Stomach (tissue), 9 donors: ENCODE data around the gene CCBE1. TPM values are rescaled to one million over a fixed set of nuclear protein-coding genes. Genes with fewer than 3 reads are reported as not detected.

Experiments used
- DNase-seq, 2 donors: peaks; one replicate each; pipeline versions ENCODE4 v3.0.0 to v3.0.0-alpha.2; 2013 to 2019
- H3K27ac ChIP-seq, 5 donors: fragments of 200-600 bp in 4 of 5; sonication (generic) in 4 of 5; one replicate each; pipeline ENCODE4 v1.5.1; 2013 to 2019; ENCODE audit warnings: mild to moderate bottlenecking in 1 of 5, moderate library complexity in 1 of 5
- H3K27me3 ChIP-seq, 3 donors: fragments of 200-600 bp; sonication (generic); one replicate each; pipeline ENCODE4 v1.5.1; 2017 to 2019; ENCODE audit warnings: mixed run types in 1 of 3
- H3K36me3 ChIP-seq, 4 donors: fragments of 200-600 bp; sonication (generic); 1 replicate in 3 of 4; 2 replicates in 1 of 4; pipeline ENCODE4 v1.5.1; 2016 to 2019
- H3K4me1 ChIP-seq, 4 donors: fragments of 200-600 bp; sonication (generic); one replicate each; pipeline ENCODE4 v1.5.1; 2016 to 2019
- H3K4me3 ChIP-seq, 4 donors: fragments of 200-600 bp; sonication (generic) in 3 of 4; one replicate each; pipeline ENCODE4 v1.5.1; 2016 to 2019; ENCODE audit warnings: mild to moderate bottlenecking in 1 of 4
- H3K9me3 ChIP-seq, 4 donors: fragments of 200-600 bp; sonication (generic); one replicate each; pipeline ENCODE4 v1.5.1; 2016 to 2019
- CTCF ChIP-seq, 7 experiments: fragments of 450-650 bp in 4 of 7; fragments of 200-600 bp in 3 of 7; sonication (generic) in 3 of 7; IDR thresholded peaks; one replicate each; pipeline ENCODE4 v1.5.1; 2016 to 2019; ENCODE audit warnings: antibody characterized with exemption in 7 of 7, control low read depth in 2 of 7, mild to moderate bottlenecking in 1 of 7
- EP300 ChIP-seq: sonication (generic); formaldehyde crosslinking; IDR thresholded peaks from one replicate; pipeline ENCODE4 v1.6.1; 2017; ENCODE audit warnings: antibody characterized with exemption
- POLR2A ChIP-seq, 4 donors: fragments of 450-650 bp; IDR thresholded peaks; one replicate each; pipeline ENCODE4 v1.6.1; 2016; ENCODE audit warnings: antibody characterized with exemption in 4 of 4, control low read depth in 2 of 4, mild to moderate bottlenecking in 1 of 4, moderate library complexity in 1 of 4
- POLR2AphosphoS5 ChIP-seq, 3 donors: sonication (generic); formaldehyde crosslinking; IDR thresholded peaks; one replicate each; pipeline ENCODE4 v1.6.1; 2016; ENCODE audit warnings: antibody characterized with exemption in 3 of 3
- WGBS, 5 donors: extraction: QIAGEN DNeasy Blood & Tissue Kit in 3 of 5; methylation state at CpG; one replicate each; pipeline versions ENCODE4 v1.1.5 to v1.1.7; 2013 to 2018; 5-methylcytosine and 5-hydroxymethylcytosine counted together
- intact Hi-C: fragments of 100-400 bp; cut with DNase I; formaldehyde crosslinking; loops from one replicate; pipeline ENCODE4 v1.15.1; 2023; ENCODE audit warnings: low total_unique reads
- polyA plus RNA-seq, 3 donors: library from polyadenylated mRNA; stranded (reverse); fragments of 200-250 nt; gene quantifications; one replicate each; pipeline ENCODE4 v1.2.3, GENCODE V29; 2013
- total RNA-seq, 5 donors: library from RNA; depleted of rRNA; stranded (reverse); fragments of >200 nt; gene quantifications; one replicate each; pipeline versions ENCODE4 v1.1.0 to v1.2.3, GENCODE V29; 2014 to 2016
- donor health status: healthy with polysubstance abuse.
- donor health status: Bipolar disorder and iron deficiency.
- donor health status: healthy.

CCBE1 gene
- total and polyA plus RNA-seq, 8 donors, result 0.29 to 4.0 (median 1.2) TPM

- Histone ChIP-seq H3K4me3 (no peak overlapping the region), H3K27ac (no peak overlapping the region), H3K36me3 (no peaks in the 10 kb centered on the region), H3K4me1 (peaks cover 0 to 8% (median 7%) of the 10 kb centered on the region in 4 donors), H3K9me3 (no peaks in the 10 kb centered on the region), H3K27me3 (peaks cover 0 to 25% (median 0%) of the 10 kb centered on the region in 3 donors)
- intact Hi-C loops, result loop anchor here (5.0 kb wide), 1 partner anchor 366 kb away; no protein-coding TSS in a partner anchor
- no peak for DNase-seq
- 56 to 80% (median 75%) methylated on average over 3 of the region's 3 CpGs for WGBS, 5 donors
- TF ChIP-seq CTCF (IDR thresholded peaks at IDR 0.05) (no peak), EP300 (no peak), POLR2A (IDR thresholded peaks at IDR 0.05) (no peak), POLR2AphosphoS5 (IDR thresholded peaks at IDR 0.05) (no peak)
Observed at GRCh38 chr18:59456657-59457056, 240.6 kb downstream of the CCBE1 start.

- H3K4me3 ChIP-seq, result no peak overlapping the region
- peaks cover 0 to 8% (median 7%) of the 10 kb centered on the region in 4 donors for H3K4me1 ChIP-seq
- peak in 1 of 2 donors; percentile 20 for DNase-seq
- H3K27me3 ChIP-seq, result peaks cover 0 to 25% (median 0%) of the 10 kb centered on the region in 3 donors
- intact Hi-C loops, result loop anchor here (5.0 kb wide), 1 partner anchor 366 kb away; no protein-coding TSS in a partner anchor
- WGBS, 5 donors, result 67 to 78% (median 73%) methylated on average over 12 of the region's 12 CpGs
- no peaks in the 10 kb centered on the region for H3K36me3 ChIP-seq
- H3K9me3 ChIP-seq, result no peaks in the 10 kb centered on the region
- no peak overlapping the region for H3K27ac ChIP-seq
- TF ChIP-seq POLR2AphosphoS5 (IDR thresholded peaks at IDR 0.05) (no peak), CTCF (IDR thresholded peaks at IDR 0.05) (no peak), POLR2A (IDR thresholded peaks at IDR 0.05) (no peak), EP300 (no peak)
Observed at GRCh38 chr18:59455728-59456276, 241.4 kb downstream of the CCBE1 start.

- 49 to 58% (median 53%) methylated on average over 12 to 13 of the region's 13 CpGs for WGBS, 5 donors
Observed at GRCh38 chr18:59454909-59455727, 242.1 kb downstream of the CCBE1 start.

More at GRCh38 chr18:59454909-59455727, 242.1 kb downstream of the CCBE1 start:
- H3K36me3 ChIP-seq, result no peaks in the 10 kb centered on the region
- H3K9me3 ChIP-seq, result no peaks in the 10 kb centered on the region
- peaks cover 0 to 7% (median 6%) of the 10 kb centered on the region in 4 donors for H3K4me1 ChIP-seq
- H3K4me3 ChIP-seq, result no peak overlapping the region
- TF ChIP-seq POLR2AphosphoS5 (IDR thresholded peaks at IDR 0.05) (no peak), POLR2A (IDR thresholded peaks at IDR 0.05) (no peak), EP300 (no peak), CTCF (IDR thresholded peaks at IDR 0.05) (no peak)
- peaks cover 0 to 25% (median 0%) of the 10 kb centered on the region in 3 donors for H3K27me3 ChIP-seq
- peak in 1 of 2 donors; percentile 11 for DNase-seq
- intact Hi-C loops, result loop anchor here (5.0 kb wide), 1 partner anchor 367 kb away; no protein-coding TSS in a partner anchor
- H3K27ac ChIP-seq, result no peak overlapping the region
